Stomach smooth muscle (tissue), 2 donors: ENCODE results near the gene BAIAP2L2.

Experiments
- H3K27ac ChIP-seq: one replicate; pipeline ENCODE4 v1.7.0; 2013; ENCODE audit warnings: mild to moderate bottlenecking, low read length, inconsistent platforms
- H3K27me3 ChIP-seq, 2 donors: one replicate each; pipeline ENCODE4 v1.7.0; 2013; ENCODE audit warnings: low read length in 2 of 2; ENCODE audit not compliant: insufficient read depth in 2 of 2, control insufficient read depth in 1 of 2
- H3K36me3 ChIP-seq, 2 donors: one replicate each; pipeline ENCODE4 v1.7.0; 2013; ENCODE audit warnings: low read length in 2 of 2; ENCODE audit not compliant: control insufficient read depth in 2 of 2, insufficient read depth in 2 of 2
- H3K4me1 ChIP-seq: one replicate; pipeline ENCODE4 v1.7.0; 2013; ENCODE audit warnings: low read length; ENCODE audit not compliant: control insufficient read depth, insufficient read depth
- H3K4me3 ChIP-seq, 2 donors: one replicate each; pipeline ENCODE4 v1.7.0; 2013; ENCODE audit warnings: low read length in 2 of 2
- H3K9ac ChIP-seq, 2 donors: one replicate each; pipeline ENCODE4 v1.7.0; 2013; ENCODE audit warnings: low read length in 2 of 2, mild to moderate bottlenecking in 1 of 2
- H3K9me3 ChIP-seq, 2 donors: one replicate each; pipeline ENCODE4 v1.7.0; 2013; ENCODE audit warnings: low read length in 2 of 2; ENCODE audit not compliant: control insufficient read depth in 2 of 2
- donor health status: healthy.
- donor health status: Pancreatic carcinoma.

Gene BAIAP2L2

GRCh38 chr22:38106814-38107578 is 3.5 kb downstream of the BAIAP2L2 start:
- Histone ChIP-seq H3K4me3 (no peak overlapping the region), H3K4me1 (peaks cover 6% of the 10 kb centered on the region), H3K9ac (no peak overlapping the region), H3K36me3 (no peaks in the 10 kb centered on the region), H3K9me3 (no peaks in the 10 kb centered on the region), H3K27ac (no peak overlapping the region), H3K27me3 (no peaks in the 10 kb centered on the region)

- H3K9me3 ChIP-seq: no peaks in the 10 kb centered on the region
- H3K4me1 ChIP-seq: peaks cover 2% of the 10 kb centered on the region
- no peak overlapping the region for H3K27ac ChIP-seq
- H3K27me3 ChIP-seq: no peaks in the 10 kb centered on the region
- no peaks in the 10 kb centered on the region for H3K36me3 ChIP-seq
- no peak overlapping the region for H3K4me3 ChIP-seq
- H3K9ac ChIP-seq: no peak overlapping the region
Measured at GRCh38 chr22:38104084-38104483, 6.4 kb downstream of the BAIAP2L2 start.

GRCh38 chr22:38103641-38104040 is 6.8 kb downstream of the BAIAP2L2 start:
- no peak overlapping the region for H3K9ac ChIP-seq
- no peak overlapping the region for H3K27ac ChIP-seq
- no peaks in the 10 kb centered on the region for H3K27me3 ChIP-seq
- peaks cover 2% of the 10 kb centered on the region for H3K4me1 ChIP-seq
- no peaks in the 10 kb centered on the region for H3K36me3 ChIP-seq
- H3K9me3 ChIP-seq: no peaks in the 10 kb centered on the region
- no peak overlapping the region for H3K4me3 ChIP-seq

GRCh38 chr22:38098410-38099249 is 11.9 kb downstream of the BAIAP2L2 start:
- H3K27me3 ChIP-seq: no peaks in the 10 kb centered on the region
- H3K9me3 ChIP-seq: no peaks in the 10 kb centered on the region
- H3K9ac ChIP-seq: no peak overlapping the region
- no peaks in the 10 kb centered on the region for H3K36me3 ChIP-seq
- H3K4me1 ChIP-seq: no peaks in the 10 kb centered on the region
- no peak overlapping the region for H3K27ac ChIP-seq
- H3K4me3 ChIP-seq: no peak overlapping the region

GRCh38 chr22:38097557-38098409 is 12.7 kb downstream of the BAIAP2L2 start:
- H3K27ac ChIP-seq: no peak overlapping the region
- no peaks in the 10 kb centered on the region for H3K27me3 ChIP-seq
- no peaks in the 10 kb centered on the region for H3K36me3 ChIP-seq
- H3K4me1 ChIP-seq: no peaks in the 10 kb centered on the region
- no peak overlapping the region for H3K9ac ChIP-seq
- no peak overlapping the region for H3K4me3 ChIP-seq
- H3K9me3 ChIP-seq: no peaks in the 10 kb centered on the region

- no peak overlapping the region for H3K27ac ChIP-seq
- no peaks in the 10 kb centered on the region for H3K4me1 ChIP-seq
- H3K36me3 ChIP-seq: no peaks in the 10 kb centered on the region
- H3K4me3 ChIP-seq: no peak overlapping the region
- no peaks in the 10 kb centered on the region for H3K9me3 ChIP-seq
- no peaks in the 10 kb centered on the region for H3K27me3 ChIP-seq
- no peak overlapping the region for H3K9ac ChIP-seq
Measured at GRCh38 chr22:38097058-38097457, 13.4 kb downstream of the BAIAP2L2 start.

- Histone ChIP-seq H3K4me3 (no peak overlapping the region), H3K9me3 (no peaks in the 10 kb centered on the region), H3K36me3 (no peaks in the 10 kb centered on the region), H3K27me3 (peaks cover 14 to 20% of the 10 kb centered on the region in 2 donors), H3K9ac (no peak overlapping the region), H3K4me1 (peaks cover 5% of the 10 kb centered on the region), H3K27ac (no peak overlapping the region)
Measured at GRCh38 chr22:38089474-38089851, 21.0 kb downstream of the BAIAP2L2 start.

- no peaks in the 10 kb centered on the region for H3K36me3 ChIP-seq
- peak overlapping the region in 1 of 2 donors; percentile 47 for H3K4me3 ChIP-seq
- no peak overlapping the region for H3K9ac ChIP-seq
- H3K9me3 ChIP-seq: no peaks in the 10 kb centered on the region
- peaks cover 5% of the 10 kb centered on the region for H3K4me1 ChIP-seq
- H3K27me3 ChIP-seq: peaks cover 14 to 21% of the 10 kb centered on the region in 2 donors
- H3K27ac ChIP-seq: no peak overlapping the region
Measured at GRCh38 chr22:38088629-38089473, 21.6 kb downstream of the BAIAP2L2 start.

GRCh38 chr22:38087855-38088254 is 22.6 kb downstream of the BAIAP2L2 start:
- H3K36me3 ChIP-seq: no peaks in the 10 kb centered on the region

GRCh38 chr22:38086942-38087341 is 23.5 kb downstream of the BAIAP2L2 start:
- Histone ChIP-seq H3K9ac (no peak overlapping the region), H3K27ac (no peak overlapping the region), H3K27me3 (peaks cover 21 to 37% of the 10 kb centered on the region in 2 donors), H3K4me1 (peaks cover 11% of the 10 kb centered on the region), H3K9me3 (no peaks in the 10 kb centered on the region), H3K36me3 (no peaks in the 10 kb centered on the region), H3K4me3 (no peak overlapping the region)

More at GRCh38 chr22:38087855-38088254, 22.6 kb downstream of the BAIAP2L2 start:
- Histone ChIP-seq H3K4me3 (no peak overlapping the region), H3K9ac (no peak overlapping the region), H3K4me1 (peaks cover 6% of the 10 kb centered on the region), H3K27ac (no peak overlapping the region), H3K27me3 (peaks cover 17 to 28% of the 10 kb centered on the region in 2 donors), H3K9me3 (no peaks in the 10 kb centered on the region)
